K562 (cell line): ENCODE data around the gene TULP4. TPM values are rescaled to one million over a fixed set of nuclear protein-coding genes. Genes with fewer than 3 reads are reported as not detected.

ENCODE experiments used
- ATAC-seq: fragments of 200-7000 bp; cut with Tn5 transposase; 3 replicates; pipeline ENCODE4 v1.9.1; 2020; ENCODE audit warnings: moderate library complexity
- BruUV-seq: library from RNA; stranded (reverse); fragments of 400-500 nt; replicated peaks from 2 replicates; lab custom pipeline; 2021; lab: Mats Ljungman, UMichigan
- CTCF ChIA-PET: fragments of 300-600 bp; formaldehyde crosslinking; extraction: SDS; loops from one replicate; lab custom pipeline; 2021; ENCODE audit warnings: low intra/inter-chr PET ratio; lab: Yijun Ruan, JAX
- POLR2A ChIA-PET: fragments of 300-600, 350-650 bp; sonication (Branson Sonifier 250); formaldehyde crosslinking; extraction: SDS; loops from one replicate; lab custom pipeline; 2021; ENCODE audit warnings: antibody characterized with exemption, inconsistent platforms; lab: Yijun Ruan, JAX
- DNase-seq, 4 experiments: peaks; one replicate each; pipeline versions ENCODE4 v3.0.0 to v3.0.0-alpha.2; 2011 to 2018; ENCODE audit warnings: low spot score in 3 of 4, mixed read lengths in 3 of 4; ENCODE audit errors: extremely low read depth in 1 of 4
- FAIRE-seq: peaks from 2 replicates; lab custom pipeline; 2011; peaks lifted over from hg19 to GRCh38; lab: Jason Lieb, UNC
- H2AFZ ChIP-seq: 2 replicates; pipeline ENCODE4 v1.6.0; 2011; ENCODE audit warnings: low read depth, low read length, control low read depth, inconsistent platforms
- H3K27ac ChIP-seq: fragments of 200-600 bp; 3 replicates; pipeline ENCODE4 v1.8.0; 2011; ENCODE audit warnings: low read depth, mild to moderate bottlenecking, control low read depth, inconsistent platforms, low read length, moderate library complexity, mixed read lengths; ENCODE audit errors: extremely low read depth
- H3K27me3 ChIP-seq, 2 experiments: fragments of 300-600 bp in 1 of 2; 2 replicates in 1 of 2; 3 replicates in 1 of 2; pipeline versions ENCODE4 v1.6.0 to v1.8.0; 2011; ENCODE audit warnings: inconsistent platforms in 2 of 2, low read length in 2 of 2, mild to moderate bottlenecking in 1 of 2, mixed read lengths in 1 of 2, moderate library complexity in 1 of 2; ENCODE audit not compliant: control insufficient read depth in 2 of 2, insufficient read depth in 2 of 2
- H3K36me3 ChIP-seq: fragments of 300-600 bp; 3 replicates; pipeline ENCODE4 v1.8.0; 2011; ENCODE audit warnings: mild to moderate bottlenecking, low read length, inconsistent platforms; ENCODE audit not compliant: control insufficient read depth, insufficient read depth
- H3K4me1 ChIP-seq, 2 experiments: fragments of 200-600 bp in 1 of 2; replicated peaks in 1 of 2; 2 replicates in 1 of 2; 3 replicates in 1 of 2; pipeline versions ENCODE4 v1.5.1 to v1.8.0; 2011; ENCODE audit warnings: inconsistent platforms in 2 of 2, low read length in 2 of 2, mild to moderate bottlenecking in 1 of 2, mixed read lengths in 1 of 2, moderate library complexity in 1 of 2; ENCODE audit not compliant: control insufficient read depth in 2 of 2, insufficient read depth in 2 of 2
- H3K4me2 ChIP-seq: 2 replicates; pipeline ENCODE4 v1.6.1; 2011; ENCODE audit warnings: low read length, control low read depth, inconsistent platforms, mixed read lengths; ENCODE audit not compliant: insufficient read depth
- H3K4me3 ChIP-seq: fragments of 200-600 bp; sonication (generic), shearing (Covaris generic); 2 replicates; pipeline ENCODE4 v1.5.1; 2016; ENCODE audit warnings: control low read depth, inconsistent platforms
- H3K79me2 ChIP-seq: fragments of 200-600 bp; 3 replicates; pipeline ENCODE4 v1.8.0; 2011; ENCODE audit warnings: low read length, inconsistent platforms; ENCODE audit not compliant: control insufficient read depth, insufficient read depth
- H3K9ac ChIP-seq, 2 experiments: 2 replicates each; pipeline versions ENCODE4 v1.6.0 to v1.6.1; 2011; ENCODE audit warnings: low read depth in 2 of 2, low read length in 2 of 2, control low read depth in 1 of 2, inconsistent platforms in 1 of 2, mild to moderate bottlenecking in 1 of 2, mixed read lengths in 1 of 2; ENCODE audit not compliant: insufficient read depth in 1 of 2
- H3K9me1 ChIP-seq: one replicate; pipeline ENCODE4 v1.6.0; 2011; ENCODE audit warnings: inconsistent platforms, mild to moderate bottlenecking, low read length, moderate library complexity; ENCODE audit not compliant: control insufficient read depth, insufficient read depth
- H3K9me3 ChIP-seq: replicated peaks from 2 replicates; pipeline ENCODE4 v1.5.1; 2011; ENCODE audit warnings: low read depth, low read length, inconsistent platforms; ENCODE audit not compliant: control insufficient read depth, insufficient read depth
- H4K20me1 ChIP-seq: replicated peaks from 2 replicates; pipeline ENCODE4 v1.6.1; 2011; ENCODE audit warnings: low read length, inconsistent platforms, mixed read lengths; ENCODE audit not compliant: control insufficient read depth, insufficient read depth
- BDP1 ChIP-seq: IDR thresholded peaks from 3 replicates; pipeline ENCODE4 v1.6.1; 2011; ENCODE audit not compliant: insufficient read length, insufficient read depth
- YBX1 ChIP-seq: fragments of 450-650 bp; IDR thresholded peaks from 2 replicates; pipeline ENCODE4 v1.7.1; 2016; ENCODE audit warnings: mild to moderate bottlenecking
- ZBTB33 ChIP-seq: sonication (generic); formaldehyde crosslinking; IDR thresholded peaks from 2 replicates; pipeline ENCODE4 v1.8.1; 2023; ENCODE audit warnings: mild to moderate bottlenecking, missing genetic modification reagents
- ZNF507 ChIP-seq: conservative IDR thresholded peaks from 2 replicates; pipeline ENCODE4 v1.6.1; 2017; ENCODE audit warnings: missing genetic modification characterization, missing compliant biosample characterization
- WGBS: fragments of 100-300 bp; shearing (Covaris generic); methylation state at CpG from one replicate; pipeline ENCODE4 v1.1.6; 2016; ENCODE audit warnings: low coverage, mixed read lengths; ENCODE audit not compliant: insufficient coverage; ENCODE audit errors: missing lambda C conversion rate; 5-methylcytosine and 5-hydroxymethylcytosine counted together
- in situ Hi-C: fragments of 300-500 bp; cut with MboI; formaldehyde crosslinking; loops from 4 replicates; pipeline ENCODE4 v1.15.0; 2018; ENCODE audit warnings: inconsistent platforms, mixed read lengths
- intact Hi-C: fragments of 100-400 bp; cut with micrococcal nuclease; formaldehyde crosslinking; loops from 2 replicates; pipeline ENCODE4 v1.14.2; 2022
- polyA plus RNA-seq, 8 experiments: library from polyadenylated mRNA; depleted of rRNA in 4 of 8; stranded (reverse) in 5 of 8; unstranded in 3 of 8; fragments of >200 nt; fragmentation: Nextera tagmentation in 2 of 8; fragmentation: Illumina TruSeq in 1 of 8; extraction: Ambion mirVana in 2 of 8; extraction: Trizol in 1 of 8; gene quantifications; 2 replicates each; pipeline versions ENCODE4 v1.2.1 to v1.2.3, GENCODE V29; 2011 to 2014; ENCODE audit warnings: inconsistent platforms in 1 of 8, missing spikeins in 1 of 8
- total RNA-seq, 7 experiments: library from RNA; depleted of rRNA in 6 of 7; stranded (reverse); fragments of >200 nt in 6 of 7; fragmentation: Illumina TruSeq in 2 of 7; extraction: Trizol in 2 of 7; gene quantifications; 2 replicates each; pipeline versions ENCODE4 v1.2.1 to v1.2.3, GENCODE V29; 2011 to 2021; ENCODE audit warnings: low replicate concordance in 1 of 7
- TF ChIP-seq, protein P1 (sequence below): fragments of 450-650 bp; IDR thresholded peaks from 2 replicates; pipeline ENCODE4 v1.6.1; 2016
- TF ChIP-seq, protein P2 (sequence below), 2 experiments: fragments of 450-650 bp; IDR thresholded peaks; 2 replicates each; pipeline ENCODE4 v1.6.1; 2016

TULP4 gene
- total and polyA plus RNA-seq, 9 of the 15 experiments (the other 6 are each of a cell fraction or from before 2014, with no cell fraction given) = 1.2 to 50.4 (median 11.0) TPM

DNA sequence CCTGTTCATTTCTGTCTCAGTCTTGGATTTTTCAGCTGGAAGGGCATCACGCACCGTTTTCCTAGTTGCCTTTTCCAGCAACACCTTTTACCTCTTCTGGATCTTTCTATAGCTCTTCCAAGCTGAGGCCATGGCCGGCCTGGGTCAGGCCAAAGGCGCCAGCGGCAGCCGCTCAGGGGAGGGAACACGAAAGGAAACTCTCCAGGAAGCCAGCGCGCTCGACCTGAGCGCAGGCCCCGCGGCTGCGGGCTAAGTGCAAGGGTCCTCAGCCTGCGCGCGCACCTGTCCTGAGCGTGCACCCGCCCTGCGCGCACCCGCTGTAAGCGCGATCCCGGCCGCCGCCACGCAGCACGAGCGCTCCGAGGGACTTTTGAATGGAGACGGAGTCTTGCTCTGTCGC is 203.8 kb downstream of the TULP4 start:
- Histone ChIP-seq H3K79me2 (no peaks in the 10 kb centered on the region), H4K20me1 (no peaks in the 10 kb centered on the region), H3K36me3 (no peaks in the 10 kb centered on the region), H3K9me3 (no peaks in the 10 kb centered on the region), H3K27ac (no peak overlapping the region), H3K9ac (no peak overlapping the region), H3K4me2 (no peak overlapping the region), H2AFZ (no peak overlapping the region), H3K4me1 (peaks cover 0 to 3% of the 10 kb centered on the region in 2 experiments; a peak in 2 of 5 replicates), H3K27me3 (peaks cover 41 to 65% of the 10 kb centered on the region in 2 experiments), H3K9me1 (no peaks in the 10 kb centered on the region), H3K4me3 (no peak overlapping the region)
- no peak for TF ChIP-seq YBX1
- peak; percentile 61 for TF ChIP-seq ZBTB33 (CRISPR knock-in tag)
- FAIRE-seq (no peak), ATAC-seq (no peak), DNase-seq (no peak)
- BruUV-seq = no TSS peak
- intact Hi-C loops = loop anchor here (5.0 kb wide), 1 partner anchor 176 kb away; no protein-coding TSS in a partner anchor
- ChIA-PET POLR2A (no interaction called here), CTCF (no interaction called here)
- 63% methylated on average over 33 of the region's 33 CpGs for WGBS
- in situ Hi-C loops = no loop called here

- in situ Hi-C loops = no loop called here
- no peak overlapping the region for H3K4me2 ChIP-seq
- no peak overlapping the region for H2AFZ ChIP-seq
- CTCF ChIA-PET = interaction anchor here (1.2 kb wide), 1 partner anchor 49 kb away, joined by 3 read pairs; no protein-coding TSS in a partner anchor
- no peak overlapping the region for H3K27ac ChIP-seq
- H3K36me3 ChIP-seq = no peaks in the 10 kb centered on the region
- TF ChIP-seq ZNF507 (tag) = no peak
- TF ChIP-seq, protein P1, sequence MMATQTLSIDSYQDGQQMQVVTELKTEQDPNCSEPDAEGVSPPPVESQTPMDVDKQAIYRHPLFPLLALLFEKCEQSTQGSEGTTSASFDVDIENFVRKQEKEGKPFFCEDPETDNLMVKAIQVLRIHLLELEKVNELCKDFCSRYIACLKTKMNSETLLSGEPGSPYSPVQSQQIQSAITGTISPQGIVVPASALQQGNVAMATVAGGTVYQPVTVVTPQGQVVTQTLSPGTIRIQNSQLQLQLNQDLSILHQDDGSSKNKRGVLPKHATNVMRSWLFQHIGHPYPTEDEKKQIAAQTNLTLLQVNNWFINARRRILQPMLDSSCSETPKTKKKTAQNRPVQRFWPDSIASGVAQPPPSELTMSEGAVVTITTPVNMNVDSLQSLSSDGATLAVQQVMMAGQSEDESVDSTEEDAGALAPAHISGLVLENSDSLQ = no peak
- TF ChIP-seq BDP1 = no peak
- TF ChIP-seq, protein P2, sequence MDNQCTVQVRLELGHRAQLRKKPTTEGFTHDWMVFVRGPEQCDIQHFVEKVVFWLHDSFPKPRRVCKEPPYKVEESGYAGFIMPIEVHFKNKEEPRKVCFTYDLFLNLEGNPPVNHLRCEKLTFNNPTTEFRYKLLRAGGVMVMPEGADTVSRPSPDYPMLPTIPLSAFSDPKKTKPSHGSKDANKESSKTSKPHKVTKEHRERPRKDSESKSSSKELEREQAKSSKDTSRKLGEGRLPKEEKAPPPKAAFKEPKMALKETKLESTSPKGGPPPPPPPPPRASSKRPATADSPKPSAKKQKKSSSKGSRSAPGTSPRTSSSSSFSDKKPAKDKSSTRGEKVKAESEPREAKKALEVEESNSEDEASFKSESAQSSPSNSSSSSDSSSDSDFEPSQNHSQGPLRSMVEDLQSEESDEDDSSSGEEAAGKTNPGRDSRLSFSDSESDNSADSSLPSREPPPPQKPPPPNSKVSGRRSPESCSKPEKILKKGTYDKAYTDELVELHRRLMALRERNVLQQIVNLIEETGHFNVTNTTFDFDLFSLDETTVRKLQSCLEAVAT (IDR thresholded peaks at IDR 0.05) = no peak
- no peak overlapping the region for H3K9ac ChIP-seq
- 10% methylated on average over 8 of the region's 8 CpGs for WGBS
- peaks cover 0 to 3% of the 10 kb centered on the region in 2 experiments; a peak in 2 of 5 replicates for H3K4me1 ChIP-seq
- POLR2A ChIA-PET = interaction anchor here (0.9 kb wide), 1 partner anchor 12 kb away, joined by 3 read pairs; no protein-coding TSS in a partner anchor
- no peaks in the 10 kb centered on the region for H3K9me3 ChIP-seq
- H3K27me3 ChIP-seq = peaks cover 43 to 67% of the 10 kb centered on the region in 2 experiments
- no peaks in the 10 kb centered on the region for H3K9me1 ChIP-seq
- intact Hi-C loops = loop anchor here (5.0 kb wide), 1 partner anchor 175 kb away; no protein-coding TSS in a partner anchor
- BruUV-seq = no TSS peak
- FAIRE-seq (no peak), ATAC-seq (no peak), DNase-seq (no peak)
- no peak overlapping the region for H3K4me3 ChIP-seq
- H4K20me1 ChIP-seq = no peaks in the 10 kb centered on the region
- H3K79me2 ChIP-seq = no peaks in the 10 kb centered on the region
These were observed 204.8 kb downstream of the TULP4 start for GRCh38 chr6:158517038-158517437.
